ENCODE results near the gene VPS13C.
A peak's percentile ranks its signal among the peaks of the same experiment; 100 is the strongest.

The VPS13C gene

GRCh38 chr15:61888074-61888780 is 172.0 kb downstream of the VPS13C start:
- Mint-ChIP-seq H3K9me3 (peaks cover 0 to 1% of the 10 kb centered on the region in 2 donors), H3K27ac (peak overlapping the region in 1 of 2 donors; percentile 9), H3K4me1 (ENCODE audit: low read depth in 2 of 2) (peaks cover 0 to 2% of the 10 kb centered on the region in 2 donors), H3K4me3 (no peak overlapping the region), H3K36me3 (ENCODE audit: insufficient read depth) (peaks cover 16% of the 10 kb centered on the region), H3K27me3 (no peaks in the 10 kb centered on the region)
- ATAC-seq (replicated peaks), result no peak
- no peak for DNase-seq

GRCh38 chr15:61880084-61880483 is 180.2 kb downstream of the VPS13C start:
- ATAC-seq (replicated peaks) (no peak), DNase-seq (no peak)
- no peak overlapping the region for H3K4me3 Mint-ChIP-seq
- no peak overlapping the region for H3K27ac Mint-ChIP-seq
- H3K9me3 Mint-ChIP-seq, result no peaks in the 10 kb centered on the region
- no peaks in the 10 kb centered on the region for H3K27me3 Mint-ChIP-seq
- peaks cover 36% of the 10 kb centered on the region for H3K36me3 Mint-ChIP-seq (ENCODE audit: insufficient read depth)
- no peaks in the 10 kb centered on the region for H3K4me1 Mint-ChIP-seq (ENCODE audit: low read depth in 2 of 2)

- H3K27me3 Mint-ChIP-seq, result no peaks in the 10 kb centered on the region
- H3K27ac Mint-ChIP-seq, result no peak overlapping the region
- DNase-seq, result no peak
Observed at GRCh38 chr15:61879219-61879618, 181.0 kb downstream of the VPS13C start.

GRCh38 chr15:61871926-61872522 is 188.2 kb downstream of the VPS13C start:
- H3K36me3 Mint-ChIP-seq (ENCODE audit: insufficient read depth), result peaks cover 57% of the 10 kb centered on the region
- H3K27ac Mint-ChIP-seq, result peak overlapping the region in 1 of 2 donors; percentile 15
- DNase-seq, result no peak
- no peak for ATAC-seq (replicated peaks)
- H3K4me3 Mint-ChIP-seq, result no peak overlapping the region
- H3K9me3 Mint-ChIP-seq, result no peaks in the 10 kb centered on the region
- H3K27me3 Mint-ChIP-seq, result no peaks in the 10 kb centered on the region
- H3K4me1 Mint-ChIP-seq (ENCODE audit: low read depth in 2 of 2), result peaks cover 0 to 5% of the 10 kb centered on the region in 2 donors

More at GRCh38 chr15:61879219-61879618, 181.0 kb downstream of the VPS13C start:
- H3K9me3 Mint-ChIP-seq, result no peaks in the 10 kb centered on the region
- H3K4me1 Mint-ChIP-seq (ENCODE audit: low read depth in 2 of 2), result no peaks in the 10 kb centered on the region
- no peak overlapping the region for H3K4me3 Mint-ChIP-seq
- ATAC-seq (replicated peaks), result no peak
- H3K36me3 Mint-ChIP-seq (ENCODE audit: insufficient read depth), result peaks cover 36% of the 10 kb centered on the region

GRCh38 chr15:61869656-61870055 is 190.6 kb downstream of the VPS13C start:
- no peak for ATAC-seq (replicated peaks)
- peaks cover 0 to 5% of the 10 kb centered on the region in 2 donors for H3K4me1 Mint-ChIP-seq (ENCODE audit: low read depth in 2 of 2)
- H3K4me3 Mint-ChIP-seq, result no peak overlapping the region
- H3K36me3 Mint-ChIP-seq (ENCODE audit: insufficient read depth), result peaks cover 47% of the 10 kb centered on the region
- H3K27me3 Mint-ChIP-seq, result no peaks in the 10 kb centered on the region
- H3K9me3 Mint-ChIP-seq, result no peaks in the 10 kb centered on the region
- DNase-seq, result no peak
- no peak overlapping the region for H3K27ac Mint-ChIP-seq

- no peak overlapping the region for H3K4me3 Mint-ChIP-seq
- ATAC-seq (replicated peaks) (no peak), DNase-seq (no peak)
- no peaks in the 10 kb centered on the region for H3K4me1 Mint-ChIP-seq (ENCODE audit: low read depth in 2 of 2)
- no peaks in the 10 kb centered on the region for H3K27me3 Mint-ChIP-seq
- peak overlapping the region; percentile 12 to 29 for H3K27ac Mint-ChIP-seq
- peaks cover 9% of the 10 kb centered on the region for H3K36me3 Mint-ChIP-seq (ENCODE audit: insufficient read depth)
- H3K9me3 Mint-ChIP-seq, result no peaks in the 10 kb centered on the region
Observed at GRCh38 chr15:61861962-61862361, 198.3 kb downstream of the VPS13C start.

GRCh38 chr15:61857169-61857829 is 202.9 kb downstream of the VPS13C start:
- Mint-ChIP-seq H3K9me3 (no peaks in the 10 kb centered on the region), H3K4me1 (ENCODE audit: low read depth in 2 of 2) (peaks cover 3 to 5% of the 10 kb centered on the region in 2 donors), H3K27me3 (no peaks in the 10 kb centered on the region), H3K4me3 (no peak overlapping the region), H3K27ac (no peak overlapping the region), H3K36me3 (ENCODE audit: insufficient read depth) (peaks cover 38% of the 10 kb centered on the region)
- ATAC-seq (replicated peaks) (peak; percentile 96), DNase-seq (peak; percentile 13 to 36 (median 15))

- Mint-ChIP-seq H3K27ac (no peak overlapping the region), H3K27me3 (no peaks in the 10 kb centered on the region), H3K4me3 (no peak overlapping the region), H3K9me3 (no peaks in the 10 kb centered on the region), H3K36me3 (ENCODE audit: insufficient read depth) (peaks cover 39% of the 10 kb centered on the region), H3K4me1 (ENCODE audit: low read depth in 2 of 2) (peaks cover 3 to 5% of the 10 kb centered on the region in 2 donors)
- ATAC-seq (replicated peaks), result peak; percentile 29
- DNase-seq, result no peak
Observed at GRCh38 chr15:61856295-61856694, 204.0 kb downstream of the VPS13C start.

- H3K27me3 Mint-ChIP-seq, result no peaks in the 10 kb centered on the region
- peaks cover 3 to 5% of the 10 kb centered on the region in 2 donors for H3K4me1 Mint-ChIP-seq (ENCODE audit: low read depth in 2 of 2)
- H3K36me3 Mint-ChIP-seq (ENCODE audit: insufficient read depth), result peaks cover 45% of the 10 kb centered on the region
- no peak overlapping the region for H3K27ac Mint-ChIP-seq
- ATAC-seq (replicated peaks), result no peak
- no peak for DNase-seq
- no peak overlapping the region for H3K4me3 Mint-ChIP-seq
- no peaks in the 10 kb centered on the region for H3K9me3 Mint-ChIP-seq
Observed at GRCh38 chr15:61853195-61853594, 207.1 kb downstream of the VPS13C start.

- no peaks in the 10 kb centered on the region for H3K27me3 Mint-ChIP-seq
- H3K9me3 Mint-ChIP-seq, result no peaks in the 10 kb centered on the region
- H3K27ac Mint-ChIP-seq, result peak overlapping the region in 1 of 2 donors; percentile 38
- no peak overlapping the region for H3K4me3 Mint-ChIP-seq
- no peak for DNase-seq
- H3K4me1 Mint-ChIP-seq (ENCODE audit: low read depth in 2 of 2), result peaks cover 3 to 5% of the 10 kb centered on the region in 2 donors
- peaks cover 45% of the 10 kb centered on the region for H3K36me3 Mint-ChIP-seq (ENCODE audit: insufficient read depth)
- ATAC-seq (replicated peaks), result no peak
Observed at GRCh38 chr15:61851955-61852354, 208.3 kb downstream of the VPS13C start.

- Mint-ChIP-seq H3K27ac (peak overlapping the region in 1 of 2 donors; percentile 24), H3K36me3 (ENCODE audit: insufficient read depth) (peaks cover 32% of the 10 kb centered on the region), H3K27me3 (no peaks in the 10 kb centered on the region), H3K9me3 (no peaks in the 10 kb centered on the region), H3K4me1 (ENCODE audit: low read depth in 2 of 2) (peaks cover 0 to 3% of the 10 kb centered on the region in 2 donors), H3K4me3 (no peak overlapping the region)
- DNase-seq (no peak), ATAC-seq (replicated peaks) (no peak)
Observed at GRCh38 chr15:61849447-61849846, 210.8 kb downstream of the VPS13C start.

- H3K27ac Mint-ChIP-seq, result no peak overlapping the region
- peaks cover 46 to 54% of the 10 kb centered on the region in 2 donors for H3K27me3 Mint-ChIP-seq
- no peak overlapping the region for H3K4me3 Mint-ChIP-seq
- H3K9me3 Mint-ChIP-seq, result no peaks in the 10 kb centered on the region
- H3K4me1 Mint-ChIP-seq (ENCODE audit: low read depth in 2 of 2), result peaks cover 3 to 11% of the 10 kb centered on the region in 2 donors
- H3K36me3 Mint-ChIP-seq (ENCODE audit: insufficient read depth), result no peaks in the 10 kb centered on the region
- DNase-seq (no peak), ATAC-seq (replicated peaks) (peak; percentile 33)
Observed at GRCh38 chr15:61841466-61841865, 218.8 kb downstream of the VPS13C start.

GRCh38 chr15:61840090-61840489 is 220.2 kb downstream of the VPS13C start:
- ATAC-seq (replicated peaks) (no peak), DNase-seq (no peak)
- Mint-ChIP-seq H3K27me3 (peaks cover 46 to 54% of the 10 kb centered on the region in 2 donors), H3K4me3 (no peak overlapping the region), H3K9me3 (no peaks in the 10 kb centered on the region), H3K4me1 (ENCODE audit: low read depth in 2 of 2) (peaks cover 7 to 11% of the 10 kb centered on the region in 2 donors), H3K36me3 (ENCODE audit: insufficient read depth) (no peaks in the 10 kb centered on the region), H3K27ac (no peak overlapping the region)

Data from effector memory CD8-positive, alpha-beta T cell (primary cell).